Measurements from ENCODE around the gene CHAT.

Gene CHAT

GRCh38 chr10:49709934-49710333, 96.1 kb downstream of the CHAT start:
- no peak overlapping the region for H3K4me3 Mint-ChIP-seq

GRCh38 chr10:49710966-49711365, 97.1 kb downstream of the CHAT start:
- no peak for ATAC-seq (replicated peaks; ENCODE audit: extremely low read depth, poor library complexity, severe bottlenecking)
- no peak for DNase-seq (ENCODE audit: low spot score in 2 of 2)
- Mint-ChIP-seq H3K4me3 (no peak overlapping the region), H3K27me3 (peaks cover 52% of the 10 kb centered on the region), H3K9me3 (no peaks in the 10 kb centered on the region), H3K4me1 (no peaks in the 10 kb centered on the region), H3K27ac (ENCODE audit: low read depth) (no peak overlapping the region), H3K36me3 (ENCODE audit: insufficient read depth) (no peaks in the 10 kb centered on the region)

More at GRCh38 chr10:49709934-49710333, 96.1 kb downstream of the CHAT start:
- no peaks in the 10 kb centered on the region for H3K4me1 Mint-ChIP-seq
- no peak overlapping the region for H3K27ac Mint-ChIP-seq (ENCODE audit: low read depth)
- H3K9me3 Mint-ChIP-seq: no peaks in the 10 kb centered on the region
- no peak for ATAC-seq (replicated peaks; ENCODE audit: extremely low read depth, poor library complexity, severe bottlenecking)
- H3K27me3 Mint-ChIP-seq: peaks cover 52% of the 10 kb centered on the region
- no peaks in the 10 kb centered on the region for H3K36me3 Mint-ChIP-seq (ENCODE audit: insufficient read depth)
- DNase-seq (ENCODE audit: low spot score in 2 of 2): no peak

GRCh38 chr10:49711481-49711880, 97.6 kb downstream of the CHAT start:
- Mint-ChIP-seq H3K27me3 (peaks cover 52% of the 10 kb centered on the region), H3K4me3 (no peak overlapping the region), H3K36me3 (ENCODE audit: insufficient read depth) (no peaks in the 10 kb centered on the region), H3K27ac (ENCODE audit: low read depth) (no peak overlapping the region), H3K4me1 (no peaks in the 10 kb centered on the region), H3K9me3 (no peaks in the 10 kb centered on the region)
- DNase-seq (ENCODE audit: low spot score in 2 of 2): no peak
- ATAC-seq (replicated peaks; ENCODE audit: extremely low read depth, poor library complexity, severe bottlenecking): no peak

- H3K27me3 Mint-ChIP-seq: peaks cover 52% of the 10 kb centered on the region
- DNase-seq (ENCODE audit: low spot score in 2 of 2) (no peak), ATAC-seq (replicated peaks; ENCODE audit: extremely low read depth, poor library complexity, severe bottlenecking) (no peak)
- H3K27ac Mint-ChIP-seq (ENCODE audit: low read depth): no peak overlapping the region
- no peaks in the 10 kb centered on the region for H3K36me3 Mint-ChIP-seq (ENCODE audit: insufficient read depth)
- H3K4me1 Mint-ChIP-seq: no peaks in the 10 kb centered on the region
- no peak overlapping the region for H3K4me3 Mint-ChIP-seq
- H3K9me3 Mint-ChIP-seq: no peaks in the 10 kb centered on the region
These were observed 99.4 kb downstream of the CHAT start for GRCh38 chr10:49713266-49713665.
